ENCODE results near the gene DNAJA3. TPM values are rescaled to one million over a fixed set of nuclear protein-coding genes. Genes with fewer than 3 reads are reported as not detected.

The DNAJA3 gene
- total RNA-seq, 2 donors from 2014 or later: 47.6 to 60.0 TPM

DNA sequence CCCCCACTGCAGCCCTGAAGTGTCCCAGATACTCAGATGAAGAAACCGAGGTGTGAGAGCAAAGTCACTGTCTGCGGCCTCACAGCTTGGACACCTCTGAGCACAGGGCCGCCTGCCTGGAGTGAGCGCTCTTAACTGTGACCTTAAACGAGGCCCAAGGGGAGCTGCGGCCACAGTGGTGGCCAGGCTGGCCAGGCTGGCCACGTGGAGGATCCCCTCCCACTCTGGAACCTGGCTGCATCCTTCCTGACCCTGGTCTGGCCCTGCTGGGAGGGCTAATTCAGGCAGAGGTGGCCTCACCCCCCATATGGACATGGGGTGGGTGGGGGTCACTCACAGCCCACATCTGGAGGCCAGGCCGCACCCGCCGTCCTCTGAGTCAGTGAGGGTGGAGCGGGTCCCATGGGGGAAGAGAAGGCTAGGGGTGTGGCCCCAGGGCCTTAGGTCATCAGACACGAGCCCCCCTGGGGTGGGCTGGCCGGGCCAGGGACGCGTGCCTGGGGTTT, 47.5 kb upstream of the DNAJA3 start:
- Histone ChIP-seq H3K9me3 (no peaks in the 10 kb centered on the region), H3K4me3 (no peak overlapping the region), H3K27ac (peak overlapping the region in 1 of 2 donors; percentile 81), H3K4me1 (replicated peaks) (peaks cover 28% of the 10 kb centered on the region), H3K36me3 (no peaks in the 10 kb centered on the region), H3K27me3 (replicated peaks; ENCODE audit: insufficient read depth) (no peaks in the 10 kb centered on the region)
- DNase-seq (ENCODE audit: low spot score): no peak
- TF ChIP-seq POLR2A (IDR thresholded peaks at IDR 0.05) (no peak), POLR2AphosphoS5 (IDR thresholded peaks at IDR 0.05) (no peak)
- TF ChIP-seq, protein P1, sequence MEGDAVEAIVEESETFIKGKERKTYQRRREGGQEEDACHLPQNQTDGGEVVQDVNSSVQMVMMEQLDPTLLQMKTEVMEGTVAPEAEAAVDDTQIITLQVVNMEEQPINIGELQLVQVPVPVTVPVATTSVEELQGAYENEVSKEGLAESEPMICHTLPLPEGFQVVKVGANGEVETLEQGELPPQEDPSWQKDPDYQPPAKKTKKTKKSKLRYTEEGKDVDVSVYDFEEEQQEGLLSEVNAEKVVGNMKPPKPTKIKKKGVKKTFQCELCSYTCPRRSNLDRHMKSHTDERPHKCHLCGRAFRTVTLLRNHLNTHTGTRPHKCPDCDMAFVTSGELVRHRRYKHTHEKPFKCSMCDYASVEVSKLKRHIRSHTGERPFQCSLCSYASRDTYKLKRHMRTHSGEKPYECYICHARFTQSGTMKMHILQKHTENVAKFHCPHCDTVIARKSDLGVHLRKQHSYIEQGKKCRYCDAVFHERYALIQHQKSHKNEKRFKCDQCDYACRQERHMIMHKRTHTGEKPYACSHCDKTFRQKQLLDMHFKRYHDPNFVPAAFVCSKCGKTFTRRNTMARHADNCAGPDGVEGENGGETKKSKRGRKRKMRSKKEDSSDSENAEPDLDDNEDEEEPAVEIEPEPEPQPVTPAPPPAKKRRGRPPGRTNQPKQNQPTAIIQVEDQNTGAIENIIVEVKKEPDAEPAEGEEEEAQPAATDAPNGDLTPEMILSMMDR (IDR thresholded peaks at IDR 0.05): no peak
- intact Hi-C loops (cut with DNase I): no loop called here
- WGBS: 77% methylated on average over 13 of the region's 15 CpGs

DNA sequence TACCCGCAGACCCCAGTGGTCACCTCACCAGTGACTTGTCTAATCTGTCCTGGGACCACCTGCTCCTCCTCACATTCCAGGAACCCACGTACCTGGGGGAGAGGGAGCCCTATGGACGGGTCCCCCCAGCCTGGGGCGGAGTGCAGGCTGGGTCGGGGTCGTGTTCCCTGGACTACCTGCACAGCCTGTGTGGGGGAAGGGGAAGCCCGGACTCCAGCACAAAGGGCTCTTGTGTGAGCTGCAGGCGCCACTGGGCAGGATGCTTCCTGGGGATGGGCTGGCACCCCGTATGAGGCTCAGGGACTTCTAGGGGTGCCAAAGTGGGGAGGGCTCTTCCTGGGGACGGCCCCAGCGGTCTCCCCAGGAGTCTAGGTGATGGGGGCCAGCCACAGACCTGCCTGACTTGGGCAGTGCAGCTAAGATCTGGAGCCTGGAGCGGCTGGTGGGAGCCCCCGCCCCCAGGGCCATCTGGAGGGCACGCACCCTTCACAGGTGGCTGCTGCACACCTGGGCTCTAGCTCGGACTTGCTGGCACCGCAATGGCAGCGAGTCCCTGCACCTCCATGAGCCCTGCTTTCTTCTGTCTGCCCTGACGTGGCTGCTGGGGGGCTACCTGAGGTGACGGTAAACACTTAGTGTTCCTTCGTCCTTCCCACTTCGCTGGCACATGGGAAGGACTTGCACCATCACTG, 46.5 kb upstream of the DNAJA3 start:
- intact Hi-C loops (cut with DNase I): no loop called here
- H3K27ac ChIP-seq: no peak overlapping the region
- no peaks in the 10 kb centered on the region for H3K27me3 ChIP-seq (replicated peaks; ENCODE audit: insufficient read depth)
- H3K36me3 ChIP-seq: no peaks in the 10 kb centered on the region
- H3K9me3 ChIP-seq: no peaks in the 10 kb centered on the region
- H3K4me3 ChIP-seq: no peak overlapping the region
- H3K4me1 ChIP-seq (replicated peaks): peaks cover 24% of the 10 kb centered on the region
- no peak for DNase-seq (ENCODE audit: low spot score)
- TF ChIP-seq, protein P1 (IDR thresholded peaks at IDR 0.05): no peak
- TF ChIP-seq POLR2AphosphoS5 (IDR thresholded peaks at IDR 0.05) (no peak), POLR2A (IDR thresholded peaks at IDR 0.05) (no peak)
- WGBS: 74% methylated on average over 20 of the region's 21 CpGs

DNA sequence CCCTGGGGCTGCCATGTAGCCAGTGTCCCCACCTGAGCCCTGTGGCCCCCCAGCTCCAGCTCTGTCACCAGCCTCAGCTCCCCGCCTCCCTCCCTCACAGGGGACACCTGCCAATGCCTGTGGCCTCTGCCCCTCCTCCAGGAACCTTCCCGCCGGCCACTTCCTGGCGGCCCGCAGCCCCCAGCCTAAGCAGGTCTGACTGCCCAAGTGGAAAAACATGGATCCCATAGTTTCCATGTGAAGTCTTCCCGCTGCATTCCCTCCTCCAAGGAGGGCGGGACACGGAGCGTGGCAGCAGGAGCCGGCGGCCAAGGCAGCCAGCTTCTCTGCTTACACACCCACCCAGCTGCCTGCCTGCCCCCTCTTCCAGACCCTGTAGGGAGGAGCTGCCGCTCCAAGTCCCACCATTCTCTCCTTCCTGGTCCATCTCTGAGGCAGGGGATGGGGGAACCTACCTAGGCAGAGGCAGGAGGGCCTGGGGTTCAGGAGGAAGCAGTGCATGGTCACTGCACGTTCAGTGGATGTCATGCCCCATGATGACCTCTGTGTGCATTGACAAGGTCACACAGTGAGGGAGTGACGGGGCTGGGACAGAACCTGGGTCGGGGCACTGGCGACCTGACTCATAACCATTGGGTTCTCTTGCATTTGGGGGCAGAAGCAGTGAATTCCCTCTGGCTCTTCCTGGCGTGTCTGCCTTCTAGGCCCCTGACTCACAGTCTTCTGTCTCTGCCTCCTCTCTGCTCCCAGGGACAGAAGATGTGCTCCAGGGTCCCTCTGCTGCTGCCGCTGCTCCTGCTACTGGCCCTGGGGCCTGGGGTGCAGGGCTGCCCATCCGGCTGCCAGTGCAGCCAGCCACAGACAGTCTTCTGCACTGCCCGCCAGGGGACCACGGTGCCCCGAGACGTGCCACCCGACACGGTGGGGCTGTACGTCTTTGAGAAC, 45.3 kb upstream of the DNAJA3 start:
- H3K9me3 ChIP-seq: no peaks in the 10 kb centered on the region
- H3K4me3 ChIP-seq: no peak overlapping the region
- TF ChIP-seq POLR2A (IDR thresholded peaks at IDR 0.05): no peak
- TF ChIP-seq, protein P1 (IDR thresholded peaks at IDR 0.05): no peak
- no peak for TF ChIP-seq POLR2AphosphoS5 (IDR thresholded peaks at IDR 0.05)
- DNase-seq (ENCODE audit: low spot score): no peak
- H3K27me3 ChIP-seq (replicated peaks; ENCODE audit: insufficient read depth): no peaks in the 10 kb centered on the region
- intact Hi-C loops (cut with DNase I): no loop called here
- peaks cover 12% of the 10 kb centered on the region for H3K4me1 ChIP-seq (replicated peaks)
- 73% methylated on average over 26 of the region's 26 CpGs for WGBS
- H3K36me3 ChIP-seq: no peaks in the 10 kb centered on the region
- no peak overlapping the region for H3K27ac ChIP-seq

DNA sequence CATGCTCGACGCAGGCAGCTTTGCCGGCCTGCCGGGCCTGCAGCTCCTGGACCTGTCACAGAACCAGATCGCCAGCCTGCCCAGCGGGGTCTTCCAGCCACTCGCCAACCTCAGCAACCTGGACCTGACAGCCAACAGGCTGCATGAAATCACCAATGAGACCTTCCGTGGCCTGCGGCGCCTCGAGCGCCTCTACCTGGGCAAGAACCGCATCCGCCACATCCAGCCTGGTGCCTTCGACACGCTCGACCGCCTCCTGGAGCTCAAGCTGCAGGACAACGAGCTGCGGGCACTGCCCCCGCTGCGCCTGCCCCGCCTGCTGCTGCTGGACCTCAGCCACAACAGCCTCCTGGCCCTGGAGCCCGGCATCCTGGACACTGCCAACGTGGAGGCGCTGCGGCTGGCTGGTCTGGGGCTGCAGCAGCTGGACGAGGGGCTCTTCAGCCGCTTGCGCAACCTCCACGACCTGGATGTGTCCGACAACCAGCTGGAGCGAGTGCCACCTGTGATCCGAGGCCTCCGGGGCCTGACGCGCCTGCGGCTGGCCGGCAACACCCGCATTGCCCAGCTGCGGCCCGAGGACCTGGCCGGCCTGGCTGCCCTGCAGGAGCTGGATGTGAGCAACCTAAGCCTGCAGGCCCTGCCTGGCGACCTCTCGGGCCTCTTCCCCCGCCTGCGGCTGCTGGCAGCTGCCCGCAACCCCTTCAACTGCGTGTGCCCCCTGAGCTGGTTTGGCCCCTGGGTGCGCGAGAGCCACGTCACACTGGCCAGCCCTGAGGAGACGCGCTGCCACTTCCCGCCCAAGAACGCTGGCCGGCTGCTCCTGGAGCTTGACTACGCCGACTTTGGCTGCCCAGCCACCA, 44.4 kb upstream of the DNAJA3 start:
- TF ChIP-seq, protein P1 (IDR thresholded peaks at IDR 0.05): no peak
- no peak for TF ChIP-seq POLR2AphosphoS5 (IDR thresholded peaks at IDR 0.05)
- no peak for TF ChIP-seq POLR2A (IDR thresholded peaks at IDR 0.05)
- H3K36me3 ChIP-seq: no peaks in the 10 kb centered on the region
- no peak overlapping the region for H3K27ac ChIP-seq
- intact Hi-C loops (cut with DNase I): no loop called here
- H3K4me3 ChIP-seq: no peak overlapping the region
- 92% methylated on average over 59 of the region's 59 CpGs for WGBS
- H3K27me3 ChIP-seq (replicated peaks; ENCODE audit: insufficient read depth): no peaks in the 10 kb centered on the region
- peaks cover 11% of the 10 kb centered on the region for H3K4me1 ChIP-seq (replicated peaks)
- no peaks in the 10 kb centered on the region for H3K9me3 ChIP-seq
- DNase-seq (ENCODE audit: low spot score): no peak
